Measurements from ENCODE around the gene KIF22. TPM values are rescaled to one million over a fixed set of nuclear protein-coding genes. Genes with fewer than 3 reads are reported as not detected.
A peak's percentile ranks its signal among the peaks of the same experiment; 100 is the strongest.

The KIF22 gene
- total and polyA plus RNA-seq, 8 donors, result 11.1 to 229 (median 51.6) TPM

GRCh38 chr16:29765167-29766032 is 25.2 kb upstream of the KIF22 start:
- H3K36me3 ChIP-seq, result no peaks in the 10 kb centered on the region
- peaks cover 0 to 6% (median 0%) of the 10 kb centered on the region in 3 donors for H3K27me3 ChIP-seq
- H3K4me1 ChIP-seq, result peaks cover 0 to 12% (median 3%) of the 10 kb centered on the region in 4 donors
- WGBS, 5 donors, result 45 to 64% (median 49%) methylated on average over 15 of the region's 15 CpGs
- peak in 1 of 2 donors; percentile 66 for DNase-seq
- intact Hi-C loops (cut with DNase I; ENCODE audit: low total_unique reads), result no loop called here
- TF ChIP-seq CTCF (IDR thresholded peaks at IDR 0.05) (no peak), EP300 (IDR thresholded peaks at IDR 0.05) (no peak), POLR2AphosphoS5 (IDR thresholded peaks at IDR 0.05) (no peak), POLR2A (IDR thresholded peaks at IDR 0.05) (no peak)
- no peaks in the 10 kb centered on the region for H3K9me3 ChIP-seq
- H3K4me3 ChIP-seq, result no peak overlapping the region
- no peak overlapping the region for H3K27ac ChIP-seq

- peaks cover 0 to 12% (median 3%) of the 10 kb centered on the region in 4 donors for H3K4me1 ChIP-seq
- TF ChIP-seq POLR2A (IDR thresholded peaks at IDR 0.05), result no peak
- no peaks in the 10 kb centered on the region for H3K9me3 ChIP-seq
- peaks cover 0 to 6% (median 0%) of the 10 kb centered on the region in 3 donors for H3K27me3 ChIP-seq
- intact Hi-C loops (cut with DNase I; ENCODE audit: low total_unique reads), result no loop called here
- H3K36me3 ChIP-seq, result no peaks in the 10 kb centered on the region
- H3K27ac ChIP-seq, result no peak overlapping the region
- DNase-seq, result no peak
- 79 to 94% (median 87%) methylated on average over 3 of the region's 3 CpGs for WGBS, 5 donors
- no peak overlapping the region for H3K4me3 ChIP-seq
Measured at GRCh38 chr16:29766571-29766970, 24.0 kb upstream of the KIF22 start.

DNA sequence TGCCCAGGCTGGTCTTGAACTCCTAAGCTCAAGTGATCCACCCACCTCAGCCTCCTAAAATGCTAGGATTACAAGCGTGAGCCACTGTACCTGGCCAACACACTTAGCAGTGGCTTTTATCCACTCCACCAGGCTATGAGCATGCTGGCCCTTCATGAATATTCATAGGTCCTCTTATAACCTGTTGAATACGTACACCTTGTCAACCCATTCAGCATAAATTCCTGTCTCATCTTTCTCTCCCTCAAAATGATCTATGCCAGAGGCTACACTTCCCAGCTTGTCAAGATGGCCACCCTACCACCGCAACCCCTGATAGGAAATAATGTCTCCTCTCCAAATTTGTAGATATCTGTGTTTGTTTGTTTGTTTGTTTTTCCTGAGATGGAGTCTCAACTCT is 23.5 kb upstream of the KIF22 start:
- H3K4me1 ChIP-seq, result peaks cover 0 to 12% (median 3%) of the 10 kb centered on the region in 4 donors
- TF ChIP-seq POLR2AphosphoS5 (IDR thresholded peaks at IDR 0.05) (no peak), EP300 (IDR thresholded peaks at IDR 0.05) (no peak), POLR2A (IDR thresholded peaks at IDR 0.05) (no peak), CTCF (IDR thresholded peaks at IDR 0.05) (no peak)
- H3K27ac ChIP-seq, result no peak overlapping the region
- intact Hi-C loops (cut with DNase I; ENCODE audit: low total_unique reads), result no loop called here
- no peaks in the 10 kb centered on the region for H3K36me3 ChIP-seq
- H3K27me3 ChIP-seq, result peaks cover 0 to 6% (median 0%) of the 10 kb centered on the region in 3 donors
- H3K4me3 ChIP-seq, result no peak overlapping the region
- H3K9me3 ChIP-seq, result no peaks in the 10 kb centered on the region
- no peak for DNase-seq
- WGBS, 5 donors, result 89 to 94% (median 93%) methylated on average over 3 of the region's 3 CpGs

DNA sequence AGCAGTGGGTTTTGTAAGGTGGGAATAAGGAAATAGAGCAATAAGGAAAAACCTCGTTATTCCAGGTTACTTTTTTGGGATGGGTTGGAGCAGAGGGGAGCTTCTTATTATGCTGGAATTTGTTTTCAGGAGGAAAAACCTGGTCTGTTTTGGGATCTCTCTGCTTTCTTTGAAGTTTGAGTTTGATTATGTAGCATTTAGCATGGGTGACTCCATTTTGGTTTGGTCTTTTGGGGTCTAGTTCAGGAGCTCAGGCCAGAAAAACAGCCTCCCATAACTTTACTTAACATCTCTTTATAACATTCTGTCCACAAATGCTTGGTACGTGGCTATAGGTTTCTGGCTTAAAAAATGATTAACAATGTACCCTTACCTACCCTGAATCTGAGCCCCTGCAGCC is 21.0 kb upstream of the KIF22 start:
- Histone ChIP-seq H3K27ac (no peak overlapping the region), H3K27me3 (peaks cover 0 to under 1% (median 0%) of the 10 kb centered on the region in 3 donors), H3K4me1 (peaks cover 0 to 12% (median 3%) of the 10 kb centered on the region in 4 donors), H3K36me3 (no peaks in the 10 kb centered on the region), H3K4me3 (no peak overlapping the region), H3K9me3 (no peaks in the 10 kb centered on the region)
- no peak for DNase-seq
- intact Hi-C loops (cut with DNase I; ENCODE audit: low total_unique reads), result no loop called here
- no peak for TF ChIP-seq CTCF (IDR thresholded peaks at IDR 0.05)
- no peak for TF ChIP-seq EP300 (IDR thresholded peaks at IDR 0.05)
- no peak for TF ChIP-seq POLR2AphosphoS5 (IDR thresholded peaks at IDR 0.05)
- no peak for TF ChIP-seq POLR2A (IDR thresholded peaks at IDR 0.05)
- 81 to 90% (median 86%) methylated on average over 2 of the region's 2 CpGs for WGBS, 5 donors
